ENCODE results near the gene CDSN.
"Not testable (repeated sequence)": the region's sequence is repeated elsewhere in the genome, so short reads cannot be mapped to it uniquely, and the experiment has no call there.

CDSN gene

DNA sequence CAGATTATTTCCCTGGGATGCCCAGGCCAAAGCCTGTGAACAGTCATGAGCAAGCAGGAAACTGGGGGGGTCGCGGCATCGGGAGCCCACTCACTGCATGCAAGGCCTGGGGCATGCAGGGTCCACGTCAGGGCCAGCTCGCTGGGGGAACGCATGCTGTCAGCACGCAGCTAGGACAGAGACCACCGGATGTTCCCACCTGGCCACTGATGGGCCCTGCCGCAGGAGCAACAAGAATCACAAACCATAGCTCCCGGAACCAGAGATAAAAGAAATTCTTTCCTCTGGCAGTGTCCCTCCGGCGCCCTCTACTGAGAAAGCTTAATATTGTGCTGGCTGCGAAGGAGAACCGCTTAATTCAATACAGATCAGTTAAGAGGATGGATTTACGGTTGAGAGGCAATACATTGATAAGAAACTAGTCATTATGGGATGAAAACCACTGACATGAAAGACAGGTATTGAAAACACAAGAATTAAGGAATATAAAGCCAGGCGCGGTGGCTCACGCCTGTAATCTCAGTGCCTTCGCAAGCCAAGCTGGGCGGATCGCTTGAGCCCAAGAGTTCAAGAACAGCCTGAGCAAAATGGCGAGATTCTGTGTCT, 40.5 kb downstream of the CDSN start:
- TF ChIP-seq POLR2AphosphoS5 (IDR thresholded peaks at IDR 0.05; ENCODE audit: low read depth, low read length) (no peak), TAF1 (IDR thresholded peaks at IDR 0.05; ENCODE audit: low read depth, low read length) (0 out of 2 replicates have a peak, but pooled peaks have one; percentile 31), POLR2A (IDR thresholded peaks at IDR 0.05; ENCODE audit: low read depth, low read length) (no peak)

GRCh38 chr6:31076611-31077010, 43.6 kb downstream of the CDSN start:
- no peak for DNase-seq (ENCODE audit: insufficient read length, low spot score)
- TF ChIP-seq PAX5 (IDR thresholded peaks at IDR 0.05; ENCODE audit: insufficient read depth, low read length, severe bottlenecking) (no peak), TAF1 (IDR thresholded peaks at IDR 0.05; ENCODE audit: low read depth, low read length) (no peak), POU2F2 (IDR thresholded peaks at IDR 0.05; ENCODE audit: low read depth, low read length) (no peak), POLR2A (IDR thresholded peaks at IDR 0.05; ENCODE audit: low read depth, low read length) (no peak), SPI1 (IDR thresholded peaks at IDR 0.05; ENCODE audit: low read depth, low read length) (no peak), POLR2AphosphoS5 (IDR thresholded peaks at IDR 0.05; ENCODE audit: low read depth, low read length) (no peak)
- no peak for FAIRE-seq

More for the DNA sequence above, 40.5 kb downstream of the CDSN start:
- FAIRE-seq (peak; percentile 62), DNase-seq (ENCODE audit: insufficient read length, low spot score) (peak; percentile 32)

- FAIRE-seq = no peak
- TF ChIP-seq POU2F2 (IDR thresholded peaks at IDR 0.05; ENCODE audit: low read depth, low read length) = no peak
- TF ChIP-seq POLR2AphosphoS5 (IDR thresholded peaks at IDR 0.05; ENCODE audit: low read depth, low read length) = no peak
- no peak for TF ChIP-seq POLR2A (IDR thresholded peaks at IDR 0.05; ENCODE audit: low read depth, low read length)
- no peak for TF ChIP-seq TAF1 (IDR thresholded peaks at IDR 0.05; ENCODE audit: low read depth, low read length)
- TF ChIP-seq SPI1 (IDR thresholded peaks at IDR 0.05; ENCODE audit: low read depth, low read length) = no peak
- no peak for TF ChIP-seq PAX5 (IDR thresholded peaks at IDR 0.05; ENCODE audit: insufficient read depth, low read length, severe bottlenecking)
- no peak for DNase-seq (ENCODE audit: insufficient read length, low spot score)
These were observed 44.7 kb downstream of the CDSN start for GRCh38 chr6:31075528-31075927.

DNA sequence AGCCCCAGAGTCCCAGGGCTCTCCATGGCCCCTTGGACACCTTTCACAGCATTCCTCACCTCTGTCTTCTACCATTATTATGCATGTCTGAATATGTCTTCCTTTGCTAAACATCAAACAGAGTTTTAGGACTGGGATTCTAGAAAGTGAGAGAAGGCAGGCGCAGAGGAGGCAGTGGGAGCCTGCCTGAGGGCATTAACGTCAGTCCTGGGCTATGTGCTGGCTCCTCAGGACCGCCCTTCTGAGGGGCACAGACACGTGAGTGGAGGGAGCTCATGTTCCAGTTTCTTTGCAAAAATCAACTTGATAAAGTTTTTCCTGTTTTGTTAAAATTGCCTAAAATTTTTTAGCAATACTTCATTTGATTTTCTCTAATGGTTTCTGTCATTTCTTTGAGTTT, 45.8 kb downstream of the CDSN start:
- TF ChIP-seq PAX5 (IDR thresholded peaks at IDR 0.05; ENCODE audit: insufficient read depth, low read length, severe bottlenecking) (no peak), POLR2A (IDR thresholded peaks at IDR 0.05; ENCODE audit: low read depth, low read length) (no peak), SPI1 (IDR thresholded peaks at IDR 0.05; ENCODE audit: low read depth, low read length) (no peak), TAF1 (IDR thresholded peaks at IDR 0.05; ENCODE audit: low read depth, low read length) (no peak), POLR2AphosphoS5 (IDR thresholded peaks at IDR 0.05; ENCODE audit: low read depth, low read length) (no peak), POU2F2 (IDR thresholded peaks at IDR 0.05; ENCODE audit: low read depth, low read length) (no peak)
- FAIRE-seq = no peak
- no peak for DNase-seq (ENCODE audit: insufficient read length, low spot score)

GRCh38 chr6:31070711-31071197, 49.5 kb downstream of the CDSN start:
- TF ChIP-seq POLR2AphosphoS5 (IDR thresholded peaks at IDR 0.05; ENCODE audit: low read depth, low read length) = no peak
- no peak for TF ChIP-seq POLR2A (IDR thresholded peaks at IDR 0.05; ENCODE audit: low read depth, low read length)
- no peak for TF ChIP-seq SPI1 (IDR thresholded peaks at IDR 0.05; ENCODE audit: low read depth, low read length)
- no peak for TF ChIP-seq TAF1 (IDR thresholded peaks at IDR 0.05; ENCODE audit: low read depth, low read length)
- TF ChIP-seq POU2F2 (IDR thresholded peaks at IDR 0.05; ENCODE audit: low read depth, low read length) = no peak
- no peak for TF ChIP-seq PAX5 (IDR thresholded peaks at IDR 0.05; ENCODE audit: insufficient read depth, low read length, severe bottlenecking)
- FAIRE-seq (no peak), DNase-seq (ENCODE audit: insufficient read length, low spot score) (no peak)

DNA sequence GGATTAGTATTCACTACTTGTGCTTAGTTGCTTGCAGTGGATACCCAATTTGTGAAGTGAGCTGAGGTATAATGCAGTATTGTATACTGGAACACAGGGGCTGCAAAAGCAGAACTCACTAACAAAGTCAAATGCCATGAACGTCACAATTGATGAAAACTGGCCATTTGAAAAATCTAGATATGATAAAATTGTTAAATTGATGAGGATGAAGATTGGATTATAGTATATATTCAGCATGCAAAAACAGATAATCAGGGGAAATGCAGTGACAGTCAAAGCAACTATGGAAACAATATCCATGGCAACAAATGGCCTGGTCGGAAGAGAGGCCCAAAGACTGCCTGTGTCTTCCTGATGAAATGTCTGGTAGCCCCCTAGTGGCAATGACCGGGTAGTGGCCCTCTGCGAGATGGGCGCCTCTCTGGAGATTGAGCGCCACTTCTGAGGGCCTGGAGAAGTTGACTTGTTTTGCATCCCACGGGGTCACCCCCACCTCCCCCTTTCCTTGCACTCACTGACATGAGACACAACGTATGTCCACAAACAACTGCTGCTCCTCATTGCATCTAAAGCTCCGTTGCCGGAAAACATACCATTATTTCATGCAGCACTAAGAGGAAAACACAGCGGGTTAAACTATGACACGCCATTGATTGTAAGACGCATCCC, 51.4 kb downstream of the CDSN start:
- FAIRE-seq (peak; percentile 85), DNase-seq (ENCODE audit: insufficient read length, low spot score) (peak; percentile 79)
- TF ChIP-seq POLR2AphosphoS5 (IDR thresholded peaks at IDR 0.05; ENCODE audit: low read depth, low read length) = no peak
- TF ChIP-seq TAF1 (IDR thresholded peaks at IDR 0.05; ENCODE audit: low read depth, low read length) = no peak
- no peak for TF ChIP-seq POLR2A (IDR thresholded peaks at IDR 0.05; ENCODE audit: low read depth, low read length)
- 0 out of 2 replicates have a peak, but pooled peaks have one; percentile 12 for TF ChIP-seq POU2F2 (IDR thresholded peaks at IDR 0.05; ENCODE audit: low read depth, low read length)
- TF ChIP-seq PAX5 (IDR thresholded peaks at IDR 0.05; ENCODE audit: insufficient read depth, low read length, severe bottlenecking) = no peak
- TF ChIP-seq SPI1 (IDR thresholded peaks at IDR 0.05; ENCODE audit: low read depth, low read length) = no peak

- DNase-seq (ENCODE audit: insufficient read length, low spot score); FAIRE-seq: not testable (repeated sequence)
These were observed 52.2 kb downstream of the CDSN start for GRCh38 chr6:31067891-31068668.

DNA sequence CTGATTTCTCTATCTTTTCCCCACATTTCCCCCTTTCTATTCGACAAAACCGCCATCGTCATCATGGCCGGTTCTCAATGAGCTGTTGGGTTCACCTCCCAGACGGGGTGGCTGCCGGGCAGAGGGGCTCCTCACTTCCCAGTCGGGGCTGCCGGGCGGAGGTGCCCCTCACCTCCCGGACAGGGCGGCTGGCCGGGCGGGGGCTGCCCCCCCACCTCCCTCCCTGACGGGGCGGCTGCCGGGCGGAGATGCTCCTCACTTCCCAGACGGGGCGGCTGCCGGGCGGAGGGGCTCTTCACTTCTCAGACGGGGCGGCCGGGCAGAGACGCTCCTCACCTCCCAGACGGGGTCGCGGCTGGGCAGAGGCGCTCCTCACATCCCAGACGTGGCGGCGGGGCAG, 53.2 kb downstream of the CDSN start:
- not testable (repeated sequence) for FAIRE-seq

DNA sequence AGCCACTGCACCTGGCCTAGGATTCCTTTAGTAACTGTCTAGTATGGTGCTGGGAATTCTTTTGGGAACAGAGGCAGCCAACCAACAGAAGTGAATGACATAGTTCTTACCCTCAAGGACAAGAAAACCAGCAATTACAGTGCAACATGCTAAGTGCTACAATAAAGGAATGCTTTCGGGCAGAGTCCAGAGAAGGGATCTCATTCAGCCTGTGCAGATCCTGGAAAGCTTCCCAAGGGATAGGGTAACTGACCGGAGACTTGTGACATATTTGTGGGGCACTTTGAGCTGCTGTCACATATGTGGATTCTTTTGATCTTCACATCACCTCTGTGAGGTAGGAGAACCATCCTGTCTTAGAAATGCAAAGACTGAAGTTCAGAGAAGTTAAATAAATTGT, 54.7 kb downstream of the CDSN start:
- FAIRE-seq (no peak), DNase-seq (ENCODE audit: insufficient read length, low spot score) (no peak)
- no peak for TF ChIP-seq TAF1 (IDR thresholded peaks at IDR 0.05; ENCODE audit: low read depth, low read length)

More for the DNA sequence above, 53.2 kb downstream of the CDSN start:
- not testable (repeated sequence) for DNase-seq (ENCODE audit: insufficient read length, low spot score)

Data from GM12891 (cell line).